MCF 10A (cell line): ENCODE results near the gene SDK1. TPM values are rescaled to one million over a fixed set of nuclear protein-coding genes. Genes with fewer than 3 reads are reported as not detected.

Experiments
- BruUV-seq: library from RNA; stranded (reverse); fragments of 400-500 nt; replicated peaks from 2 replicates; lab custom pipeline; 2021; lab: Mats Ljungman, UMichigan
- CTCF ChIA-PET: fragments of 300-600 bp; sonication (Branson Sonifier 250); formaldehyde crosslinking; extraction: SDS; loops from one replicate; lab custom pipeline; 2021; ENCODE audit warnings: antibody characterized with exemption, inconsistent platforms; lab: Yijun Ruan, JAX
- POLR2A ChIA-PET: fragments of 300-600, 350-650 bp; sonication (Branson Sonifier 250); formaldehyde crosslinking; extraction: SDS; loops from one replicate; lab custom pipeline; 2020; ENCODE audit warnings: antibody characterized with exemption, inconsistent platforms; lab: Yijun Ruan, JAX
- DNase-seq: peaks from one replicate; pipeline ENCODE4 v3.0.0-alpha.2; 2018; ENCODE audit not compliant: unreplicated experiment
- H3K27ac Mint-ChIP-seq: one replicate; pipeline ENCODE4 v1.8.0; 2022; ENCODE audit warnings: mild to moderate bottlenecking, low read depth, mixed read lengths; ENCODE audit not compliant: unreplicated experiment
- H3K27me3 Mint-ChIP-seq: one replicate; pipeline ENCODE4 v1.8.0; 2022; ENCODE audit warnings: mixed read lengths; ENCODE audit not compliant: insufficient read depth, unreplicated experiment
- H3K36me3 Mint-ChIP-seq: one replicate; pipeline ENCODE4 v1.8.0; 2022; ENCODE audit warnings: mild to moderate bottlenecking, moderate library complexity, mixed read lengths; ENCODE audit not compliant: insufficient read depth, unreplicated experiment
- H3K4me1 Mint-ChIP-seq: one replicate; pipeline ENCODE4 v1.8.0; 2022; ENCODE audit warnings: mixed read lengths; ENCODE audit not compliant: insufficient read depth, unreplicated experiment
- H3K4me3 Mint-ChIP-seq: one replicate; pipeline ENCODE4 v1.8.0; 2022; ENCODE audit warnings: mild to moderate bottlenecking, moderate library complexity, mixed read lengths; ENCODE audit not compliant: unreplicated experiment
- H3K9me3 Mint-ChIP-seq: one replicate; pipeline ENCODE4 v1.8.0; 2022; ENCODE audit warnings: mixed read lengths; ENCODE audit not compliant: unreplicated experiment
- CTCF ChIP-seq: fragments of 200-600 bp; IDR thresholded peaks from one replicate; pipeline ENCODE4 v1.8.0; 2022; ENCODE audit warnings: antibody characterized with exemption, mild to moderate bottlenecking; ENCODE audit not compliant: unreplicated experiment
- intact Hi-C: fragments of 100-400 bp; cut with micrococcal nuclease; formaldehyde crosslinking; loops from 2 replicates; pipeline ENCODE4 v1.14.1; 2022
- total RNA-seq: library from RNA; stranded (reverse); gene quantifications from 2 replicates; pipeline ENCODE4 v1.2.3, GENCODE V29; 2022

SDK1 gene
- total RNA-seq, 1 experiment from 2014 or later: 3.3 TPM

- no TSS peak for BruUV-seq
- peak; percentile 89 for DNase-seq
- intact Hi-C loops: no loop called here
- ChIA-PET POLR2A (interaction anchor here (0.5 to 1.3 kb wide), 7 partner anchors 8 to 137 kb away, joined by 3 to 6 read pairs (median 3); no protein-coding TSS in a partner anchor), CTCF (interaction anchor here (0.6 to 2.2 kb wide), 4 partner anchors 11 to 472 kb away, joined by 3 to 9 read pairs (median 3); no protein-coding TSS in a partner anchor)
- Mint-ChIP-seq H3K27ac (peak overlapping the region; percentile 13), H3K4me3 (peak overlapping the region; percentile 1), H3K4me1 (peaks cover 30% of the 10 kb centered on the region), H3K36me3 (peaks cover 10% of the 10 kb centered on the region), H3K9me3 (peaks cover 5% of the 10 kb centered on the region), H3K27me3 (no peaks in the 10 kb centered on the region)
- no peak for TF ChIP-seq CTCF
Observed at GRCh38 chr7:3911685-3912084, 610.6 kb downstream of the SDK1 start.

- ChIA-PET POLR2A (interaction anchor here (0.6 to 1.3 kb wide), 4 partner anchors 8 to 50 kb away, joined by 3 to 5 read pairs (median 3); no protein-coding TSS in a partner anchor), CTCF (interaction anchor here (0.6 to 2.2 kb wide), 4 partner anchors 10 to 473 kb away, joined by 3 to 9 read pairs (median 3); no protein-coding TSS in a partner anchor)
- BruUV-seq: no TSS peak
- TF ChIP-seq CTCF: no peak
- intact Hi-C loops: no loop called here
- Mint-ChIP-seq H3K4me1 (peaks cover 30% of the 10 kb centered on the region), H3K27me3 (no peaks in the 10 kb centered on the region), H3K4me3 (no peak overlapping the region), H3K9me3 (peaks cover 5% of the 10 kb centered on the region), H3K27ac (no peak overlapping the region), H3K36me3 (peaks cover 10% of the 10 kb centered on the region)
- peak; percentile 20 for DNase-seq
Observed at GRCh38 chr7:3912291-3912690, 611.2 kb downstream of the SDK1 start.

- Mint-ChIP-seq H3K27me3 (no peaks in the 10 kb centered on the region), H3K36me3 (peaks cover 10% of the 10 kb centered on the region), H3K4me3 (no peak overlapping the region), H3K4me1 (peaks cover 30% of the 10 kb centered on the region), H3K27ac (no peak overlapping the region), H3K9me3 (peaks cover 5% of the 10 kb centered on the region)
- intact Hi-C loops: no loop called here
- TF ChIP-seq CTCF: no peak
- DNase-seq: peak; percentile 20
- ChIA-PET CTCF (interaction anchor here (1.1 to 1.4 kb wide), 2 partner anchors 16 to 1049 kb away, joined by 3 to 4 read pairs; no protein-coding TSS in a partner anchor), POLR2A (no interaction called here)
- BruUV-seq: no TSS peak
Observed at GRCh38 chr7:3914051-3914775, 613.2 kb downstream of the SDK1 start.

GRCh38 chr7:3915337-3915878 lies 614.4 kb downstream of the SDK1 start:
- CTCF ChIA-PET: interaction anchor here (0.6 to 1.4 kb wide), 2 partner anchors 17 to 180 kb away, joined by 3 to 4 read pairs; no protein-coding TSS in a partner anchor
- BruUV-seq: no TSS peak
- no peak for DNase-seq

More at GRCh38 chr7:3915337-3915878, 614.4 kb downstream of the SDK1 start:
- intact Hi-C loops: no loop called here
- Mint-ChIP-seq H3K4me3 (no peak overlapping the region), H3K9me3 (peaks cover 5% of the 10 kb centered on the region), H3K27ac (no peak overlapping the region), H3K27me3 (no peaks in the 10 kb centered on the region), H3K36me3 (peaks cover 10% of the 10 kb centered on the region), H3K4me1 (peaks cover 30% of the 10 kb centered on the region)
- POLR2A ChIA-PET: interaction anchor here (0.7 kb wide), 1 partner anchor 223 kb away, joined by 3 read pairs; no protein-coding TSS in a partner anchor
- TF ChIP-seq CTCF: no peak
